GM10847 (cell line): Measurements from ENCODE around the gene INPP5B.
A peak's percentile ranks its signal among the peaks of the same experiment; 100 is the strongest.

ENCODE experiments used
- POLR2A ChIP-seq: IDR thresholded peaks from 2 replicates; pipeline ENCODE4 v1.6.1; 2011; ENCODE audit not compliant: insufficient read length; ENCODE audit errors: extremely low read depth

Gene INPP5B

DNA sequence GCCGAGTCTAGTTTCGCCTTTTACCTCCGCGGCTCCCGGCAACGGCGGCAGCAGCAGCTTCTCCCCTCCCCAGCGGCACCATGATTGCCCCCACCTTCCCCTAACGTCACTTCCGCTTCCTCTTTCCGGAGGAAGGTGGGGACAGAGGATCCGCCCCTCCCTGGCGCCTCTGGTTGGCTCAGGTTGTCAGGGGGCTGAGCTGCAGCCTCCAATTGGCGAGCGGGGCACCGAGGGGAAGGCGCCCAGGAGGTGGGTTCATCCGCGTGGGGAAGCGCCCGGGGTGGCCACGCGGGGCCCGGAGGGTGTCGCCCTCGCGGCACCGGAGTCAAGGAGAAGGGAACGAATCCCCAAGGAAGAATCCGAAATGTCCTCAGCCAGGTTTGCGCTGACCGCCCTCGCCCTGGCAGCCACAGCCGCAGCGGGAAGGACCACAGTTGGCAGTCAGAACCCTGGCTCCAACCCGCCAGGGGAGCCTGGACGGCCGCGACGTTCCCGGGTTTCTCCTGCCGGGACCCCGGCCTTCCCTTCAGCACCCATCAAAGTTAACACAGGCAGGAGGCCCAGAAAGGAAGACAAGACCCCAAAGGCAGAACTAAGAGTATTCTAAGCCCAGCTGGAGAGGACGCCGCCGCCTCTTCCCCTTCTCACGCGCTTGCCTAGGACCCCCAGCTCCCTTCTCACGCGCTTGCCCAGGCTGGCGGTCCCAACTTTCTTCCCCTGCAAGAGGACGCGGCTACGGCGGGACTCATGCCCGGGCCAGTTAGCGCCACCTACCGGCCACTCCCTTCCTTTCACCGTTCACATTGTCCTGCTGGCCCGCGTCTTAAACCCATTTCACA is 87.1 kb downstream of the INPP5B start, which contains the start of gene MTF1:
MTF1 (minus strand) TSS at position 86 of the 839 bp plus-strand sequence. CDS start 1,934 bp downstream, outside the sequence.
- peak; percentile 70 for TF ChIP-seq POLR2A

DNA sequence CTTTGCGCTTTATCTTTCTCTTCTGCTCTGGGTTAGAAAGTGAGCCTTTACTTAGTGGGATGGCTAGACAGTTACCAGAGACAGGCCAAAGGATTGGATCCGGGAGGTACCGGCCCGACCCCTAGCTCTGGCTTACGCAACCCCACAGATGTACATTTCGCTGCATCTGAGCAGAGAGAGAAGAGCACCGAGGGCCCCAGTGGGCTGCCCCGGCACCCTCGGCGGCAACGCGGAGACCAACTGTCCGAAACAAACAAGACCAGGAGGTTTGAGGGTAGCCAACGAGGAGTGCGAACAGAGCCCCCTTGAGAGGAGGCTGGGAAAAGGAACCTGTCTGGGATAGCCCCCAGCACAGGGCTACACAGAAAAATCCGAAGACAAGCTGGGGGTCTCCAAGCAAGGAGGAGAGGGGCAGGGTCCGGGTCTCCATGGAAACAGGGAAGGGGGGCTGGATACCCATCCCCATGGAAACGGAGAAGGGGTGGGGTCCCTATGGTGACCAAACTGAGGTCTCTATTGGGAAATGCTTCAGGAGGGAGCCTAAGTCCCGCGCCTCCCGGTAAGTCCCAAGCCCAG is 87.8 kb downstream of the INPP5B start:
- TF ChIP-seq POLR2A, result no peak

DNA sequence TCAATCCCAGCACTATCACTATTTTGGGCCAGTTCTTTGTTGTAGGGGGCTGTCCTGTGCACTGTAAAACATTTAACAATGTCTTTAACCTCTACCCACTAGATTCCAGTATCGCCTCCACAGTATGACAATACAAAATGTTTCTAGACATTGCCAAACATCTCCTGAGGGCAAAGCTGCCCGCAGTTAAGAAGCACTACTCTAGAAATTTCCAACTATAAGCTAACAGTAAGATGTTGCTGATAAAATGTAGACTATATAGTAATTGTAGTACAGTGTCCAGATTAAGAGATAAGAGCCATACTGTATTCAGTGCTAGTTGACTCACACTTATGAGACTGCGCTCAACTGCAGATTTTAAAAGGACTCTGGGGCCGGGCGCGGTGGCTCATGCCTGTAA is 92.4 kb downstream of the INPP5B start:
- TF ChIP-seq POLR2A, result no peak

DNA sequence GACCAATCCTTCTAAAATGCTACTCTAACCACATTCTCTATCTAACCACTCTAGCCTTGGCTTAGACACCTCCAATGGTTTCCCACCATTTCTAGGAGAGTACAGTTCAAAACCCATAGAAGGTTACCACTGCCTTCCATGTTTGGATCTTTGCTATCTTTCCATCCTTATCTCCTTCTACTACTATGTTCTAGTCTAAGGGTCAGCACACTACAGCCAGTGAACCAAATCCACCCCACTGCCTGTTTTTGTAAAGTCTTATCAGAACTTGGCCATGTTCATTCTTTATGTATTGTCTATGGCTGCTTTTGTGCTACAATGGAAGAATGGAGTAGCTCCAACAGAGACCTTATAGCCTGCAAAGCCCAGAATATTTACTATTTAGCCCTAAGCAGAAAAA is 93.7 kb downstream of the INPP5B start:
- no peak for TF ChIP-seq POLR2A

DNA sequence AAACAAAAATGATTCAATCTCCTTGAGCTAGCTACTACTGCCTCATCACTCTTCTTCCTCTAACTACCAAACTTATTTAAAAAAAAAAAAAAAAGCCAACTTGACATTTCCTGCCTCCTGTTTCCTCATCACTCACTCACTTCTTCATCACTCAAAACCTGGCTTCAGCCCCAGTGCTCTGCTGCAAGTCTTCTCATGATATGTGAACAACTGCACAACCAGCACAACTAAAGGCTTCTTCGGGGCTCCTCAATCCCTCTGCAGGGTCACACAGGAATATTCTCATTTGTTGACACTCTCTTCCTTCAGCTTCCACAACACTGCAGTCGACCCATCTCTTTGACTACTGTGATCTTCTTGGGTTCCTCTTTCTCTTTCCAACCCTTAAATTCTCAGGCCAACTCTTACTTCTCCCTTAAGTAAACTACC is 95.1 kb downstream of the INPP5B start:
- no peak for TF ChIP-seq POLR2A

DNA sequence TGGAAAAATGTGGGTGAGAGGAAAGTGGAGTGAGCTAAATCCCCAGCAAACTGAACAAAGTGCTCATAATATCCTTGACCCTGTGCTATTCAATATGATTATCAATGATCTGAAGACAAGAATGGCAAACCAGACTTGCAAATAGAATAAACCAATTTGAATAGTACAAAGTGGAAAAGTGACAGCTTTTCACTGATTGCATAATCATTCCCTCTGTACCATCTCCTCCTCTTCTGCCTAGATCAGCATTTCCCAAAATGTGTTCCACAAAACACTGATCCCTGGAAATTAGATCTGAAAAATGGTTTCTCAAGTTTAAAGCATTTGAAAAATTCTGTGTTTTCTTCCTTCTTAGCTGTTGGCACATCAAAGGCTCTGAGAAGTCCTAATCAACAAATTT is 95.6 kb downstream of the INPP5B start:
- TF ChIP-seq POLR2A, result no peak

DNA sequence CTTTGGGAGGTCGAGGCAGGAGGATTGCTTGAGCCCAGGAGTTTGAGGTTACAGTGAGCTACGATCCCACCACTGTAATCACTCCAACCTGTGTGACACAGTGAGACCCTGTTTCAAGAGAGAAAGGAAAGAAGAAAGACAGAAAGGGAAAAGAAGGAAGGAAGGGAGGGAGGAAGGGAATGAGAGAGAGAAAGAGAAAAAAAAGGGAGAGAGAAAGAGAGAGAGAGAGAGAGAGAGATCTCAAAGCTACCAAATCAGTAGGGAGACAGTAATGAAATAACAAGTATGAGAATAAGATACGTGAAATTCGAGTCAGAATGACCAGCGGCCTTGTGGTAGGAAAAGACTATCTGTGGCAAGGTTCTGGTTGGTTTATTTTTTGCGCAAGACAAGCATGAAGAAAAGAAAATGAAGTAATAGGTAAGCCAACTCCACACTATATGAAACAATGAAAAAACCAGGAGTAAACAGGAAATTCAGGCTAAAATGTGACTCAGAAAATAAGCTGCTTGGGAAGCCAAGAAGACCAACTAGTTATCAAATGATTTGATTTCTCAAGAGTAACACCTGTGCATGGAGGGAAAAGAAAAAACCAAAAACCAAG is 96.4 kb downstream of the INPP5B start:
- TF ChIP-seq POLR2A, result no peak

DNA sequence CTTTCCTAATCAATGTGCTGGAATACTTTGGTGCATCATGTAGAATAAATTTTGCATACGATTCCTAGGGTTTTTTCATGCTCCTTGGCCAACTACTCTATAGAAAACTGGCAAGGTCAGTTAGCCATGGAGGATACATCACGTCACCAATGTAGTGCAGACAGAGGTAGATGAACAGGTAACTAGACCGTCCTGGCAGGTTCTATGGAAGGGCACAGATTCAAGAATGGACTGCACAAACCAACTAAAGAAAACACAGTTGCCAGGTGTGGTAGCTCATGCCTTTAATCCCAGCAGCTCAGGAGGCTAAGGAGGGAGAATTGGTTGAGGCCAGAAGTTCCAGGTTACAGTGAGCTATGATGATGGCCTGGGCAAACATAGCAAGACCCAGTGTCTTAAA is 97.4 kb downstream of the INPP5B start:
- TF ChIP-seq POLR2A, result no peak

DNA sequence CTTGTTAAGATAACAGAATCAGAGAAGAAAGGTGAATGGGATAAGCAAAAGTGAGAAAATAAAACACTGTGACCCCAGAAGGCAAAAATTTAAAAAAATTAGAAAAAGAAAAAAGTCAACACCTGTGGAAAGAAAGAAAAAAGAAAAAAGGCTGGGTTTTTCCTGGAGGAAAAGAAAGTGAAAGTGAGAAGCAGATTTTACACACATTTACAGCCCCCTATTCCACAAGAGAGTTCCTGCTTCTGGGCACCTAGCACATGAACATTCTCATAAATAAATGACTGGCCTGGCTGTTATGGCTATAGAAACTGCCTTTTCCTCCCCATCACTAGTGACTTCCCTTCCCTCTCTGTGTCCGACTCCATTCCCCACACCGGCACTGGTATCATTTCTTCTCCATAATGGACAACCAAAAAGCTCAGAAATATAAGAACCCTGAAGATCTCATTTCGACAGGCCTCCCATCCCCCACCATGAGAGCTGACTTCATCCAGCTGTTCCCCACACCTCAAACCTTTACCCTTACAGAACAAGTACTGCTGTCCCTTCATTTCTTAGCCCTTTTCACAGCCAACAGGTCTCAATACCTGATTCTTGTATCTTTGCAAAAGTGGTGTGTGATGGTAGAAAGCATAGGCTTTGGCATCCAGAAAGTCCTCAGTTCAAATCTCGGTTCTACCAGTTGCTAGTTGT is 100.1 kb downstream of the INPP5B start:
- no peak for TF ChIP-seq POLR2A

DNA sequence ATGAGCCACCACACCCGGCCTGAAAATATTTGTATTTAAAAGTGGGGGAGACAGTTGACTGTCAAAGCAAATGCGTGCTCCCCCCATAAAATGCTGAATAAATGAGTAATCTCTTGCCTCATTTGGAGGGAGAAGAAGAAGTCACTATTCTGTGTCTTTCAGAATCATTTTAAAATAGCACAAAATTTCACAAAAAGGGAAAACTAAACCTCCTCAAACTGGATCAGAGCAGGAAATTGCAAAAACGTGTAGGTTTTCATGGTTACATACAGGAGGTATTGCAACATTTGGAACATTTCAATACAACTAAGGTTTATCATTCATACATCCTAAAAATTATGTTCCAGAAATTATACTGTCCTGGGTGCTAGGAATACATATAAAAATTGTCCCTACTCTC is 101.1 kb downstream of the INPP5B start:
- no peak for TF ChIP-seq POLR2A

DNA sequence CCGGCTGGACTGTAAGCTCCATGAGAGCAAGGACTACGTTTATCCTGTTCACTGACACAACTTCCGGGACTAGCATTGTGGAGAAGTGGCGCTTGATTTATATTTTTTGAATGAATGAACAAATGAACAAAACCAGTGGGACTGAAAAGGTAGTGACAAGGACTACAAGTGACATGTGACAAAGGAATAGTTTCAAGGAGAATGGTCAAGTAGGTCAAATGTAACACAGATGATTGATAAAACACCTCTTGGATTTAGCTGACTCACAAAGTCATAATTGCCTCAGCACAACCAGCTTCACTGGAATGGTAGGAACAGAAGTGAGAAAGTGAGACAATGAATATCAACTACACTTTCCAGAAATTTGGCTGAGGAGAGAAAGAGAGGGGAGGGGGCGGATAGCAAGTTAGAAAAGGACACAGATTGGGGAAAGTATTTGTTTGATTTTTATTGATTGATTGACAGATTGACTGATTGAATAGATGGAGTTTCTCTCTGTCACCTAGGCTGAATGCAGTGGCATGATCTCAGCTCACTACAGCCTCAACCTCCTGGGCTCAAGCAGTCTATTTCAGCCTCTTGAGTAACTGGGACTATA is 101.7 kb downstream of the INPP5B start:
- TF ChIP-seq POLR2A, result no peak

DNA sequence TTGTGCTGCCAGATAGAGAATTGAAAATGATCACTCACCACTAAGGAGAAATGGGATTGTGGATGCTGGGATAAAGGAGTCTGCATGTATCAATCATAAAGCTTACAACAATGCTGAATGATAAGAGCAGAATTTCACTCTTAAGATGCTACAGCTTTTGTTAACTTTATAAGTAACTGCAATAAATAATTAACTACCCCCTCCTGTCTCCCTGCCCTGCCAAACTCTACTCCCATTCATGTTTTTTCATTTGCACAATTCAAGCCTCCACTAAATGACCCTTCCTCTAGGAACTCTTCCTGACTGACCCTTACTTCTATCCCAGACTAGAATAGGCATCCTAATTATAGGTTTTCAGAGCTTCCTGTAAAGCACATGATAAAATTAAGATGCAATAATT is 102.3 kb downstream of the INPP5B start:
- TF ChIP-seq POLR2A, result no peak

DNA sequence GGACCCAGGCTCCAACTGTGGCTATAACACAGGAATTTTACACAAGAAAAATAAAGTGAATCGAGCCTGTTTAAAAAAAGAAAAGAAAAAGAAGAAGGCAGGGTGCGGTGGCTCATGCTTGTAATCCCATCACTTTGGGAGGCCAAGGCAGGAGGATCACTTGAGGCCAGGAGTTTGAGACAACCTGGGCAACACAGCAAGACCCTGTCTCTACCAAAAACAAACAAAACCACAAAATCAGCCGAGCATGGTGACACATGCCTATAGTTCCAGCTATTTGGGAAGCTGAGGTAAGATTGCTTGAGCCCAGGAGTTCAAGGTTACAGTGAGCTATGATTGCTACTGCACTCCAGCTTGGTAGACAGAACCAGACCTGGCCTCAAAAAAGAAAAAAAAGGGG is 105.2 kb downstream of the INPP5B start:
- no peak for TF ChIP-seq POLR2A

DNA sequence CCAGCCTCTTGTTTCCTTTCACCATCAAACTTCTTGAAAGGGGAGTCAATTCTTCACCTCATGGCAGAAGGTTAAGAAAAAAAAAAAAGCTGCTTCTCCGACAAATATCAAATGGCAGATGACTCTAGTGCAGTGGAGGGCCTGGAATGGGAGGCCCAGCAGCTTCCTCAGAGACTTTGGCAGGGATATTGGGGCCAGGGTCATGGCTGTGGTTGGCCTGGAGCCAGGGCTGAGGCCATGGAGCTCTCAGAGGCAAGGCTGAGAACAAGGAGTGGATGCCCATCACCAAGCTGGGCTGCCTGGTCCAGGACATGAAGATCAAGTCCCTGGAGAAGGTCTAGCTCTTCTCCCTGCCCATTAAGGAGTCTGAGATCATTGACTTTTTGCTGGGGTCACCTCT is 106.1 kb downstream of the INPP5B start:
- no peak for TF ChIP-seq POLR2A

DNA sequence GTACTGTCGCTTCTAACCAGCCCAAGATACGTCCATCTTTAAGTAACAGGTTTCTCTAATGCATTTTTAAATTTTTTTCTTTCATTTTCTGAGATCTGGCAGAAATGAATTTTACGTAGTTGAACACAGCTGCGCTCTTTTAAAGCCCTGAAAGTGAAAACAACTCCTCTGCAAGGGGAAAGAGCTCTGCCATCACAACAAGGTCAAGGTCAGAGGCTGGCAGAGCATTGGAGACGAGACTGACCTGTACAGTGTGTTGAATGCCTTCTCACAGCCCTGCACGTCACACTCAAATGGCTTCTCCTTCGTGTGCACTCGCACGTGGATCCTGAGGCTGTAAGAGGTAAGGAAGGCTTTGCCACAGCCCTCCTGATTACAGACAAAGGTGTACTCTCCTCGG is 107.2 kb downstream of the INPP5B start:
- TF ChIP-seq POLR2A, result no peak
